Measurements from ENCODE around the gene CNTN4.

Gene CNTN4

DNA sequence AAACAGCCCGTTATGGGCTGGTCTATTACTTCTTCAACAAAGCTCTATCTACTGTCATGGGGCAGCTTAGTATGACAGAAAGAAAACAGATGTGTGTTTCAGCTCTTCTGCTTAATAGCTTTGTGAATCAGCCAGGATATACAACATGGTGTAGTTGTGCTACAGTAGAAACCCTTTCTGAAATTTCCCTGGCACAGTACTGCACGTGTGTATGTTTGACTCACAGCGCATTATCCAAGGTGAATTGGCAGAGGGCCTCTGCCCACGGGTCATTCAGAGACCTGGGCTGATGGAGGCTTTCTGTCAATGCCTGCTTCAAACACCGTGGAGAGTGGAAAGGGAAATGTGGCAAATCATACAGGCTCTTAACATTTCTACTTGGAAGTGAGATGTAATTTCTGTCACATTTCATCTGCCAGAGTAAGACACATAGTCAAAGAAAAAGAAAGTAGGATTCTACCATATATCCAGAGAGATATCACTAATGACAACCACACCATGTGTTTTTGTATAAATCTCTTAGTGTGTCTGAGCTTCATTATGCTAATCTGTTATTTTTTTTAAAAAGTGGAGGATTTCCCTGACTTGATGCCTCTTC is 505.1 kb downstream of the CNTN4 start:
- Histone ChIP-seq H3K79me2 (ENCODE audit: insufficient read depth, low read length) (no peaks in the 10 kb centered on the region), H3K36me3 (ENCODE audit: insufficient read depth, low read length) (no peaks in the 10 kb centered on the region), H3K4me2 (ENCODE audit: low read length) (no peak overlapping the region), H3K4me1 (ENCODE audit: insufficient read depth, low read length, severe bottlenecking) (no peaks in the 10 kb centered on the region), H3K27me3 (ENCODE audit: insufficient read depth, low read length) (no peaks in the 10 kb centered on the region), H2AFZ (ENCODE audit: low read length) (no peak overlapping the region), H3K9me3 (ENCODE audit: low read length) (no peaks in the 10 kb centered on the region), H3K27ac (ENCODE audit: low read depth, low read length, poor library complexity, severe bottlenecking) (no peak overlapping the region), H3K4me3 (ENCODE audit: low read depth, low read length, poor library complexity, severe bottlenecking) (no peak overlapping the region), H3K9me2 (ENCODE audit: low read depth, low read length) (no peaks in the 10 kb centered on the region), H3F3A (ENCODE audit: insufficient read depth, low read length) (no peaks in the 10 kb centered on the region), H3K9ac (ENCODE audit: low read length) (no peak overlapping the region), H4K20me1 (ENCODE audit: insufficient read depth, low read length) (no peaks in the 10 kb centered on the region)
- TF ChIP-seq CTCF (IDR thresholded peaks at IDR 0.05; ENCODE audit: low read length) (no peak), EZH2 (IDR thresholded peaks at IDR 0.05; ENCODE audit: borderline replicate concordance, low read length) (no peak)

DNA sequence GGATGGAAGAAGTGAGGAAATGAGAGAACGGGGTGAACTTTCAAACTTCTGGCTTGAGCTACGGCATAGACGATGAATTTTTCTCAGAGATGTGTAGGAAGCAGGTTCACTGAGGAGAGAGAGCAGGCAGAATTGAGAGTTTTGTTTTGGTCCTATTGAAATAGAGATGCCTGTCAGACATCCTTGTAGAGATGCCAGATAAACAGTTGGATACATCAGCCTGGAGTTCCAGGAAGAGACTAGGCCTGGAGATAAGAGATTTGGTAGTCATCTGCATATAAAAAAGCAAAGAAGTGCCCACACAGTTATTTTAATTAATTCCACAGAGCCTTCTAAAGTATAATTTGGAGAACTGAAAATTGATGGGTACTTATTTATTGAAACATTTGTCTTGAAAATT is 515.9 kb downstream of the CNTN4 start:
- Histone ChIP-seq H2AFZ (ENCODE audit: low read length) (no peak overlapping the region), H3K4me1 (ENCODE audit: insufficient read depth, low read length, severe bottlenecking) (no peaks in the 10 kb centered on the region), H3K9me3 (ENCODE audit: low read length) (no peaks in the 10 kb centered on the region), H3K9me2 (ENCODE audit: low read depth, low read length) (no peaks in the 10 kb centered on the region), H3K9ac (ENCODE audit: low read length) (no peak overlapping the region), H4K20me1 (ENCODE audit: insufficient read depth, low read length) (no peaks in the 10 kb centered on the region), H3K36me3 (ENCODE audit: insufficient read depth, low read length) (no peaks in the 10 kb centered on the region), H3K27ac (ENCODE audit: low read depth, low read length, poor library complexity, severe bottlenecking) (no peak overlapping the region), H3K79me2 (ENCODE audit: insufficient read depth, low read length) (no peaks in the 10 kb centered on the region), H3K4me2 (ENCODE audit: low read length) (no peak overlapping the region), H3K27me3 (ENCODE audit: insufficient read depth, low read length) (no peaks in the 10 kb centered on the region), H3K4me3 (ENCODE audit: low read depth, low read length, poor library complexity, severe bottlenecking) (no peak overlapping the region), H3F3A (ENCODE audit: insufficient read depth, low read length) (no peaks in the 10 kb centered on the region)
- no peak for TF ChIP-seq CTCF (IDR thresholded peaks at IDR 0.05; ENCODE audit: low read length)
- TF ChIP-seq EZH2 (IDR thresholded peaks at IDR 0.05; ENCODE audit: borderline replicate concordance, low read length) = no peak

- H3K36me3 ChIP-seq (ENCODE audit: insufficient read depth, low read length) = no peaks in the 10 kb centered on the region
- no peak overlapping the region for H2AFZ ChIP-seq (ENCODE audit: low read length)
- no peak overlapping the region for H3K27ac ChIP-seq (ENCODE audit: low read depth, low read length, poor library complexity, severe bottlenecking)
- TF ChIP-seq CTCF (IDR thresholded peaks at IDR 0.05; ENCODE audit: low read length) (no peak), EZH2 (IDR thresholded peaks at IDR 0.05; ENCODE audit: borderline replicate concordance, low read length) (no peak)
- H3K4me3 ChIP-seq (ENCODE audit: low read depth, low read length, poor library complexity, severe bottlenecking) = no peak overlapping the region
- H3K27me3 ChIP-seq (ENCODE audit: insufficient read depth, low read length) = no peaks in the 10 kb centered on the region
- no peaks in the 10 kb centered on the region for H3K79me2 ChIP-seq (ENCODE audit: insufficient read depth, low read length)
- H4K20me1 ChIP-seq (ENCODE audit: insufficient read depth, low read length) = no peaks in the 10 kb centered on the region
- no peak overlapping the region for H3K4me2 ChIP-seq (ENCODE audit: low read length)
- no peaks in the 10 kb centered on the region for H3K9me2 ChIP-seq (ENCODE audit: low read depth, low read length)
- H3F3A ChIP-seq (ENCODE audit: insufficient read depth, low read length) = no peaks in the 10 kb centered on the region
- H3K9ac ChIP-seq (ENCODE audit: low read length) = no peak overlapping the region
- no peaks in the 10 kb centered on the region for H3K4me1 ChIP-seq (ENCODE audit: insufficient read depth, low read length, severe bottlenecking)
- no peaks in the 10 kb centered on the region for H3K9me3 ChIP-seq (ENCODE audit: low read length)
Measured at GRCh38 chr3:2615080-2615479, 516.4 kb downstream of the CNTN4 start.
